ENCODE data around the gene JAZF1.

GRCh38 chr7:28093623-28094232 lies 86.9 kb downstream of the JAZF1 start:
- TF ChIP-seq CTCF (IDR thresholded peaks at IDR 0.05) (peak in 1 of 3 experiments; percentile 63), POLR2AphosphoS5 (IDR thresholded peaks at IDR 0.05; ENCODE audit: insufficient read depth in 1 of 2, low read depth in 1 of 2) (no peak), POLR2A (IDR thresholded peaks at IDR 0.05) (no peak)
